A549 (cell line): Measurements from ENCODE around the gene UNC79. TPM values are rescaled to one million over a fixed set of nuclear protein-coding genes. Genes with fewer than 3 reads are reported as not detected.
A peak's percentile ranks its signal among the peaks of the same experiment; 100 is the strongest.

ENCODE experiments used
- ATAC-seq, 2 experiments: fragments of 200-7000 bp in 1 of 2; fragments of >200 bp in 1 of 2; cut with Nextera tagmentation in 1 of 2; cut with Tn5 transposase in 1 of 2; 3 replicates each; pipeline versions ENCODE4 v1.8.0 to v1.9.1; 2018 to 2020; ENCODE audit warnings: mild to moderate bottlenecking in 1 of 2, moderate library complexity in 1 of 2
- CTCF ChIA-PET: fragments of 300-600 bp; sonication (Branson Sonifier 250); formaldehyde crosslinking; extraction: SDS; loops from one replicate; lab custom pipeline; 2021; ENCODE audit warnings: antibody characterized with exemption, inconsistent platforms; lab: Yijun Ruan, JAX
- POLR2A ChIA-PET: fragments of 350-600 bp; formaldehyde crosslinking; extraction: SDS; loops from one replicate; lab custom pipeline; 2021; ENCODE audit warnings: antibody characterized with exemption, inconsistent platforms; lab: Yijun Ruan, JAX
- DNase-seq, 2 experiments: peaks; one replicate each; pipeline versions ENCODE4 v3.0.0 to v3.0.0-alpha.2; 2011 to 2016; ENCODE audit warnings: low read depth in 1 of 2, low spot score in 1 of 2
- FAIRE-seq: peaks from 2 replicates; lab custom pipeline; 2011; peaks lifted over from hg19 to GRCh38; lab: Jason Lieb, UNC
- H3K27ac ChIP-seq, 2 experiments: fragments of >200 bp; sonication (Bioruptor Twin); formaldehyde crosslinking; 3 replicates each; pipeline ENCODE4 v1.5.1; 2016 to 2017
- H3K4me1 ChIP-seq: fragments of >200 bp; sonication (Bioruptor Twin); formaldehyde crosslinking; 3 replicates; pipeline ENCODE4 v1.6.1; 2016
- H3K4me2 ChIP-seq: fragments of >200 bp; sonication (Bioruptor Twin); formaldehyde crosslinking; 3 replicates; pipeline ENCODE4 v1.6.1; 2016
- H3K4me3 ChIP-seq: fragments of >200 bp; sonication (Bioruptor Twin); formaldehyde crosslinking; 3 replicates; pipeline ENCODE4 v1.5.1; 2016
- H3K9me3 ChIP-seq: fragments of >200 bp; sonication (Bioruptor Twin); formaldehyde crosslinking; 3 replicates; pipeline ENCODE4 v1.6.1; 2016
- CBX8 ChIP-seq: fragments of 200-600 bp; sonication (generic); IDR thresholded peaks from 2 replicates; pipeline ENCODE4 v1.6.1; 2016
- CEBPB ChIP-seq, 2 experiments: fragments of >200 bp in 1 of 2; sonication (Bioruptor Twin) in 1 of 2; formaldehyde crosslinking in 1 of 2; IDR thresholded peaks; 2 replicates each; pipeline ENCODE4 v1.6.1; 2012 to 2016
- CHD4 ChIP-seq: fragments of 200-600 bp; sonication (generic); IDR thresholded peaks from 2 replicates; pipeline ENCODE4 v1.6.1; 2016; ENCODE audit warnings: antibody characterized with exemption, mild to moderate bottlenecking, borderline replicate concordance
- EHF ChIP-seq: fragments of 250-450 bp; sonication (Bioruptor Pico); IDR thresholded peaks from 2 replicates; pipeline ENCODE4 v1.5.0; 2020; ENCODE audit warnings: mild to moderate bottlenecking
- ESRRA ChIP-seq: fragments of 150-350 bp; IDR thresholded peaks from 2 replicates; pipeline ENCODE4 v1.6.1; 2014; ENCODE audit warnings: mild to moderate bottlenecking, low read length, borderline replicate concordance
- FOSB ChIP-seq: fragments of 250-450 bp; sonication (Bioruptor Pico); IDR thresholded peaks from 2 replicates; pipeline ENCODE4 v1.5.0; 2020; ENCODE audit warnings: mild to moderate bottlenecking, moderate library complexity
- GATA3 ChIP-seq: IDR thresholded peaks from 2 replicates; pipeline ENCODE4 v1.6.1; 2012; ENCODE audit warnings: borderline replicate concordance
- JUN ChIP-seq, 2 experiments: fragments of >200 bp; sonication (Bioruptor Twin); formaldehyde crosslinking; IDR thresholded peaks; 2 replicates in 1 of 2; 3 replicates in 1 of 2; pipeline ENCODE4 v1.6.1; 2016 to 2017
- KDM1A ChIP-seq: fragments of 200-600 bp; sonication (generic); IDR thresholded peaks from 2 replicates; pipeline ENCODE4 v1.6.1; 2016; ENCODE audit warnings: low read depth, mild to moderate bottlenecking
- MAX ChIP-seq: IDR thresholded peaks from 2 replicates; pipeline ENCODE4 v1.6.1; 2012
- NPAS2 ChIP-seq: fragments of 250-450 bp; sonication (Bioruptor Pico); IDR thresholded peaks from 2 replicates; pipeline ENCODE4 v1.8.0; 2022; ENCODE audit warnings: mild to moderate bottlenecking, moderate library complexity, borderline replicate concordance
- NR3C1 ChIP-seq: fragments of >200 bp; sonication (Bioruptor Twin); formaldehyde crosslinking; IDR thresholded peaks from 3 replicates; pipeline ENCODE4 v1.6.1; 2017
- POLR2AphosphoS2 ChIP-seq: conservative IDR thresholded peaks from 2 replicates; pipeline ENCODE4 v1.6.1; 2012; ENCODE audit warnings: low read length, improper control_type of control experiment, inconsistent platforms
- RAD21 ChIP-seq, 2 experiments: fragments of >200 bp in 1 of 2; sonication (Bioruptor Twin) in 1 of 2; formaldehyde crosslinking in 1 of 2; IDR thresholded peaks in 1 of 2; conservative IDR thresholded peaks in 1 of 2; 2 replicates in 1 of 2; 3 replicates in 1 of 2; pipeline ENCODE4 v1.6.1; 2012 to 2018; ENCODE audit warnings: inconsistent platforms in 1 of 2
- REST ChIP-seq: fragments of 200-600 bp; sonication (generic); IDR thresholded peaks from 2 replicates; pipeline ENCODE4 v1.6.1; 2016; ENCODE audit warnings: antibody characterized with exemption, mild to moderate bottlenecking, moderate library complexity
- RFX5 ChIP-seq: fragments of 450-650 bp; IDR thresholded peaks from 2 replicates; pipeline ENCODE4 v1.7.1; 2014; ENCODE audit warnings: antibody characterized with exemption, mild to moderate bottlenecking, moderate library complexity
- RNF2 ChIP-seq: fragments of 200-600 bp; sonication (generic); IDR thresholded peaks from 2 replicates; pipeline ENCODE4 v1.6.1; 2016; ENCODE audit warnings: low read depth, mild to moderate bottlenecking, antibody characterized with exemption, moderate library complexity, borderline replicate concordance
- ZSCAN20 ChIP-seq: fragments of 250-450 bp; sonication (Bioruptor Pico); IDR thresholded peaks from 2 replicates; pipeline ENCODE4 v1.8.0; 2022; ENCODE audit warnings: mild to moderate bottlenecking, moderate library complexity
- WGBS: methylation state at CpG from one replicate; pipeline ENCODE4 v1.1.6; 2017; ENCODE audit errors: missing lambda C conversion rate; 5-methylcytosine and 5-hydroxymethylcytosine counted together
- polyA plus RNA-seq, 4 experiments: library from polyadenylated mRNA; depleted of rRNA in 3 of 4; stranded (reverse); fragments of >200 nt; fragmentation: RNase III in 1 of 4; extraction: RNeasy Plus Mini Kit Qiagen cat#74134 plus additional on column Dnase treatment in 1 of 4; gene quantifications; 2 replicates in 3 of 4; 3 replicates in 1 of 4; pipeline ENCODE4 v1.2.3, GENCODE V29; 2011 to 2017
- TF ChIP-seq, protein P1 (sequence below): fragments of >200 bp; sonication (Bioruptor Twin); formaldehyde crosslinking; IDR thresholded peaks from 2 replicates; pipeline ENCODE4 v1.6.1; 2016

Gene UNC79
- polyA plus RNA-seq, 2 of the 4 experiments (the other 2 are of a cell fraction) = 0.01 TPM

- no peak for TF ChIP-seq ESRRA
- TF ChIP-seq, protein P1, sequence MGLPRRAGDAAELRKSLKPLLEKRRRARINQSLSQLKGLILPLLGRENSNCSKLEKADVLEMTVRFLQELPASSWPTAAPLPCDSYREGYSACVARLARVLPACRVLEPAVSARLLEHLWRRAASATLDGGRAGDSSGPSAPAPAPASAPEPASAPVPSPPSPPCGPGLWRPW = no peak
- TF ChIP-seq MAX = no peak
- TF ChIP-seq, all 56 proteins: peak for 0
Measured at GRCh38 chr14:93725993-93726392, 295.3 kb downstream of the UNC79 start (continued).

GRCh38 chr14:93727039-93727740 is 296.5 kb downstream of the UNC79 start:
- TF ChIP-seq RFX5 (no peak), GATA3 (no peak), NR3C1 (no peak), EHF (no peak), FOSB (no peak)
- TF ChIP-seq, all 56 proteins: peak for 0
- WGBS = 48% methylated on average over 19 of the region's 23 CpGs
- H3K9me3 ChIP-seq = no peaks in the 10 kb centered on the region
- H3K4me2 ChIP-seq = no peak overlapping the region
- FAIRE-seq (no peak), DNase-seq (no peak), ATAC-seq (peak in 1 of 2 experiments; percentile 30; a peak in 1 of 6 replicates)
- no peak overlapping the region for H3K27ac ChIP-seq
- ChIA-PET CTCF (no interaction called here), POLR2A (no interaction called here)
- no peak overlapping the region for H3K4me3 ChIP-seq
- no peaks in the 10 kb centered on the region for H3K4me1 ChIP-seq

GRCh38 chr14:93727917-93728650 is 297.3 kb downstream of the UNC79 start:
- CTCF ChIA-PET = no interaction called here
- TF ChIP-seq ZSCAN20 (no peak), JUN (IDR thresholded peaks at IDR 0.05) (no peak), ESRRA (no peak), CEBPB (IDR thresholded peaks at IDR 0.05) (no peak), KDM1A (no peak), POLR2AphosphoS2 (no peak), CHD4 (no peak), NPAS2 (no peak), RAD21 (conservative IDR thresholded peaks at IDR 0.05 in 1 of 2, IDR thresholded peaks at IDR 0.05 in 1 of 2) (no peak), RNF2 (no peak), CBX8 (no peak), REST (no peak)
- TF ChIP-seq, all 56 proteins: peak for 0
- WGBS = 45% methylated on average over 12 of the region's 19 CpGs
- no peak for DNase-seq
- H3K9me3 ChIP-seq = no peaks in the 10 kb centered on the region
- H3K4me1 ChIP-seq = no peaks in the 10 kb centered on the region
- ATAC-seq = no peak
- POLR2A ChIA-PET = no interaction called here
- H3K4me2 ChIP-seq = no peak overlapping the region
- no peak overlapping the region for H3K27ac ChIP-seq
- no peak overlapping the region for H3K4me3 ChIP-seq
- FAIRE-seq = no peak
